NCI-H1436 (cell line): ENCODE results near the gene NAGA.

Experiments
- DNase-seq: peaks from one replicate; lab custom pipeline; 2025; lab: John Stamatoyannopoulos, UW

The NAGA gene

DNA sequence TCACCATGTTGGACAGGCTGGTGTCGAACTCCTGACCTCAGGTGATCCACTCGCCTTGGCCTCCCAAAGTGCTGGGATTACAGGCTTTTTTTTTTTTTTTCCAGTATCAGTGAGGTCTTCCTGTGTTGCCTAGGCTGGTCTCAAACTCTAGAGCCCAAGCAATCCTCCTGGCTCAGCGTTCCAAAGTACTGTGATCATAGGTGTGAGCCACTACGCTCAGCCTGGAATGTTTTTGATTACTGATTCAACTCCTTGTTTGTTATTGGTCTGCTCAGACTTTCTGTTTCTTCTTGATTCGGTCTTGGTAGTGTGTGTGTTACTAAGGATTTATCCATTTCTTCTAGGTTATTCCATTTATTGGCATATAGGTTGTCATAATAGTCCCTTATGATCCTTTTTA lies 31.3 kb downstream of the NAGA start:
- DNase-seq: no peak

DNA sequence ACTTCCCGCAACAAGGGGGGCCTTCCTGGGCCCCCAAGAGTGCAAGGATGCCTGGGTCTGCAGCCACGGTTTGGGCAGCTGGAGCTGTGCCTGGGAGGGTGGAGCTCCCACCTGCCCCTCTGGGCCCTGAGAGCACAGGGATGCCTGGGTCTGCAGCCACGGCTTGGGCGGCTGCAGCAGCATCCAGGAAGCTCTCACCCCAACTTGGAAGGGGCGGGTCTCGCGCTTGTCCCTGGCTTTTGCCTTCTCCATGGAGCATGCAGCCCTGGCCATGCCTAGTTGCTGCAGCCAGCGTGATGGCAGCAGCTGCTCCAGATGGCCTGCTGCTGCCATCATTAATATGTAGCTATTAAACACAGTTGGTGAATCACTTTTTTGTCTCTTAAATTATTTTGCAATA lies 35.4 kb downstream of the NAGA start:
- no peak for DNase-seq

DNA sequence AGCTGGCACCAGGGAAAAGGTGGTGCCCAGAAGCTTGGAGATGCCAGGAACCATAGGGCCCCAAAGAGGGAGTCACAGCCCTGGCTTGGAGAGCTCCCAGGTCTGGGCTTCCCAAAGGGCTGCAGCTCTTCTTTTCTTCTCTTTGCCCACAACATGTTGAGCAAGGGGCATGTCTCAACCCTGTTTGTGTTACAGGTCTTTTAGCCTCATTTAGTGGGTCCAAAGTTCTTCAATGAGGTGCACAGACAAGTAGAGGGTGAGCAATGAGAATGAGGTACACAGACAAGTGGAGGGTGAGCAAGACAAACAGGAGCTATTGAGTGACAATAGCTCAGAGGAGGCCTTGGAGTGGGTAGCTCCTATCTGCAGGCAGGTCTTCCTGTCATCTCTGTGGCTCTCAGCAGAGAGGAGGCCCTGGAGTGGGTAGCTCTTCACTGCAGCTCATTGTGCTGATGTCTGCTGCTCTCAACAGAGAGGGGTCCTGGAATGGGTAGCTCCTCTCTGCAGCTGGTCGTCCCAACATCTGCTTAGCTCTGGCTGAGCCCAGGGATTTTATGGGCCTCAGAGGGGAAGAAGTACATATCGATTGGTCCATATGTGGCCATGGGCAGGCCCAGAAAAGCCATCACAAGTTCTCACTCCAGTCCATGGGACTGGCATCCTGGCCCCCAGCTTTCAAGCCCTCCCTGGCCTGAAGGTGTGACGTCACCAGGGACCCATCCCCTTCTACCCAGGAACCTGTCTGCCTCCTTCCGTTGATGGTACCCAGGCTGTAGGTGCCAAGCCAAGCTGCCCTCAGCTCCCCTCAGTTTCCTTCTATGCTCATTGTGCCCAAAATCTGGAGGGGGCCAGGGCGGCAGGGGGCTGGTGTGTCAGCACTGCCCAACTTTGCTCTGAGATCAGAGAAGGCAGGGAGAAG lies 37.1 kb downstream of the NAGA start:
- no peak for DNase-seq

DNA sequence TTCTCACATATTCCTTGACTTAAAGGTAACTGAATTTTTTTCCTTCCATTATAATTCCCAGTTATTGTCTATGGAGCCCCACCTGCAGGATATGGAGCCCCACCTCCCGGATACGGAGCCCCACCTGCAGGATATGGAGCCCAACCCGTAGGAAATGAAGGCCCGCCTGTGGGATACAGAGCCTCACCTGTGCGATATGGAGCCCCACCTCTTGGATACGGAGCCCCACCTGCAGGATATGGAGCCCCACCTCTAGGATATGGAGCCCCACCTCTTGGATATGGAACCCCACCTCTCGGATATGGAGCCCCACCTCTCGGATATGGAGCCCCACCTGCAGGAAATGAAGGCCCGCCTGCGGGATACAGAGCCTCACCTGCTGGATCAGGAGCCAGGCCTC lies 43.9 kb downstream of the NAGA start:
- DNase-seq: no peak

DNA sequence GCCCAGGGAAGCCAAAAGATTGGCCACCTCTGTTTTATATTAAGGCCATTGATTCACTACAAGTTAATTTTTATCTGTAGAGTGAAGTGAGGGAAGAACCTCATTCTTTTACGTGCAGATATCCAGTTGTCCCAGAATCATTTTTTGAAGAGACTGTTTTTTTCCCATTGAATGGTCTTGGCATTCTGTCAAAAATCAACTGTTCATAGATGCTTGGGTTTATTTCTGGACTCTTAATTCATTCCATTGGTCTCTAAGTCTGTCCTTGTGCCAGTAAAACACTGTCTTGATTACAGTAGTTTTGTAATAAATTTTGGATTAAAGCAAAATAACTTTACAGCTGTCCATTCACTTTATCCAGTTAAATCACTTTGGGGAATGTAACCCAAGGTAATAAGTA lies 45.2 kb downstream of the NAGA start:
- no peak for DNase-seq

DNA sequence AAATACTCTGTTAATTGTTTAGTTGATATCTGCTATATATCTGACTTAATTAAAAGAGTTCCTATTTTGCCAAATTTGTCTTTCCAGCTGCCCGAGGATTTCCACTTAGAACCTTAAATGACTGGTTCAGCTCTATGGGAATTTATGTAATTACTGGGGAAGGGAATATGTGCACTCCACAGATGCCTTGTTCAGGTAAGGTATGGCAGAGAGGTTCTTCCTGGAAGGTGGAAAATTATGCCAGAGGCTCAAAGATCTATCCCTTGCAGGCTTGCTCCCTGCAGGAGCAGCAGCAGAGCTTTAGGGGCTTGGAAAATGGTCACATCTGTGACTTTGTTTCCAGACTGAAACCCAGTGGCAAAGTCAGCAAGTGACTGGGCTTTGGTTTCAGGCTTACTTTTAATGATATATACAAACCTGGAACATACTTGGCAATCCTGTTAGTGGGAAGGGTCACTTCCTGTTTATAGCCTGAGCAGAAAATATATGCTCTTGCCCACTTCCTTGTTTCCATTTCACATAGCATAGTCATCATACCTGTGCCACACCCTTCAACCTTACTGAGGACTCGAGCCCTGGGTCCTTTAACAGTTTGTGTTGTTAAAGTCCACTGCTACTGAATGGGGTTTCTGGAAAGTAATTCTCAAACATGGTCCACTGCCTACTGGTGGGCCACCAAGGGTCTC lies 48.3 kb downstream of the NAGA start:
- DNase-seq: no peak

DNA sequence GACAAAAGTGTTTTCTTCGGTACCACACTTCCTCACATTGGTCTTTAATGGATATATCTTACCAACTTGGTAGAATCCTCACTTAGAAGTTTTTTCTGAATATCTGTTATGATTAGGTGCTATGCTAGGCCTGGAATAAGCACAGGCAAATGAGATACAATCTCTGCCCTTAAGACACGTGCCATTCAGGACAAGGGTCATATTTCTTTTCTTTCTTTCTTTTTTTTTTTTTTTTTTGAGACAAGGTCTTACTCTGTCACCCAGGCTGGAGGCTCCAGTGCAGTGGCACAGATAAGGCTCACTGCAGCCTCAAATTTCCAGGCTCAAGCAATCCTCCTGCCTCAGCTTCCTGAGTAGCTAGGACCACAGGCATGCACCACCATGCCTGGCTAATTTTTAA lies 49.0 kb downstream of the NAGA start:
- DNase-seq: no peak

DNA sequence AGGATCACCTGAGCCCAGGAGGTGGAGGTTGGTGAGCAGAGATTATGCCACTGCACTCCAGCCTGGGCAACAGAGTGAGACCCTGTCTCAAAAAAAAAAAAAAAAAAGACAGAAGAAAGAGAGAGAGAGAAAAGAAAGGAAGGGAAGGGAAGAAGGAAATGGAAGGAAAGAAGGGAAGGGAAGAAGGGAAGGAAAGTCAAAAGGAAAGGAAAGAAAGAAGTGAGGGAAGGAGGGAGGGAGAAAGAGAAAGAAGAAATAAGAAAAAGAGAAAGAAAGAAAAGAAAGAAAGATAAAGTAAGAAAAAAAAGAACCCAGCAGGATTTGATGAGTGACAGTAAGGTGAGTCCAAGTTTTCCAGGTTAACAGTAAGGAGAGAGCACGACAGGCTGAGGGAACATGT lies 52.4 kb downstream of the NAGA start:
- no peak for DNase-seq

DNA sequence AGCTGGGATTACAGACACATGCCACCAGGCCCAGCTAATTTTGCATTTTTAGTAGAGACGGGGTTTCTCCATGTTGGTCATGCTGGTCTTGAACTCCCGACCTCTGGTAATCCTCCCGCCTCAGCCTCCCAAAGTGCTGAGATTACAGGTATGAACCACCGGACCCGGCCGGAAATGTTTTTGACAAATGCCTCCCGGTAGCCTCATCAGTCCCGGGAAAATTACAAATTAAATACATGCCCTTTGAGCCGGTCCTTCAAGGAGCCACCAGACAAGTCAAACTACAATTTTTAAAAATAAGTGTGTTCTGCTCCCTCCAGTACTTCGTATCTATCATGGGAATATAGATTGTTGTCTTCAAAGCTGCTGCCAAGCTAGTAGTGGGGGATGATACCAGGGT lies 54.5 kb downstream of the NAGA start:
- no peak for DNase-seq

DNA sequence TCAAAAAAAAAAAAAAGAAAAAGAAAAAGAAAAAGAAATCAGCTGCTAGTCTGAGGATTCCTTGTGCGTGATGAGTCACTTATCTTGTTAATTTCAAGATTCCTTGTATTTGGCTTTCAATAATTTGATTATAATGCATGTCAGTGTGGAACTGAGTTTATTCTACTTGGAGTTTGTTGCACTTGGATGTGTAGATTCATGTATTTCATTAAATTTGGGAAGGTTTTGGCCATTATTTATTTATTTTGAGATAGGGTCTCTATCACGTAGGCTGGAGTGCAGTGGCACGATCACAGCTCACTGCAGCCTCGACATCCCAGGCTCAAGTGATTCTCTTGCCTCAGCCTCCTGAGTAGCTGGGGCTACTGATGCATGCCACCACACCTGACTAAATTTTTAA lies 57.2 kb downstream of the NAGA start:
- no peak for DNase-seq

DNA sequence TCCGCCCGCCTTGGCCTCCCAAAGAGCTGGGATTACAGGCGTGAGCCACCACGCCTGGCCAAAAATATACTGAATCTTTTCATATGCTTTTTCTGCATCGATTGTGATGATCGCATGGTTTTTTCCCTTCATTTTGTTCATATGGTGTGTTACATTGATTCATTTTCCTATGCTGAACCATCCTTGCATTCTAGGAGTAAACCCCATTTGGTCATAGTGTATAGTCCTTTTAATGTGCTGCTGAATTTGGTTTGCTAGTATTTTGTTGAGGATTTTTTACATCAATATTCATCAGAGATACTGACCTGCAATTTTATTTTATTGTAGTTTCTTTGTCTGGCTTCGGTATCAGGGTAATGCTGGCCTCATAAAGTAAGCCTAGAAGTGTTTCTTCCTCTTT lies 59.8 kb downstream of the NAGA start:
- no peak for DNase-seq
